MM.1S (cell line): Measurements from ENCODE around the gene AKAP13.

Source experiments
- CTCF ChIP-seq: fragments of 300-600 bp; sonication (generic); IDR thresholded peaks from 2 replicates; pipeline ENCODE4 v1.5.1; 2016; ENCODE audit warnings: antibody characterized with exemption, low read length, mixed read lengths
- EZH2 ChIP-seq: fragments of 300-600 bp; sonication (generic); optimal IDR thresholded peaks from 2 replicates; pipeline ENCODE3; 2017; ENCODE audit warnings: low read depth, mild to moderate bottlenecking, antibody characterized with exemption, low read length, mixed read lengths

DNA sequence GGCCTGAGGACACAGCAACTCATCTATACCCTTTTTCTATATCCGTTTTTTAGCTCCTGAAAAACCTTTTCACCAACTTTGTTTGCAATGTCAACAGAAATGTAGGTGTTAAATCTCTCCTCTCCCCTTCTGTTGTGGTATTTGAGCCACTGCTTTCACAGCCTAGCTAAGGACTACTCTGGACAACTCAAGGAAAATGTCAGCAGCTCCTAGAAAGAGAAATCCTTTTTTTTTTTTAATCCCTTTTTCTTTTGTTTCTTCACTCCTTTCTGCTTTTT, 237.8 kb downstream of the AKAP13 start:
- TF ChIP-seq CTCF (no peak), EZH2 (no peak)
